Activated T-cell treated with anti-CD3 and anti-CD28 coated beads, Interleukin-2, amount 50 U/mL, for 48 hours (primary cell): ENCODE results near the gene CHSY3.

Source experiments
- DNase-seq, 2 experiments: peaks; one replicate each; pipeline ENCODE4 v3.0.0-alpha.2; 2020

CHSY3 gene

DNA sequence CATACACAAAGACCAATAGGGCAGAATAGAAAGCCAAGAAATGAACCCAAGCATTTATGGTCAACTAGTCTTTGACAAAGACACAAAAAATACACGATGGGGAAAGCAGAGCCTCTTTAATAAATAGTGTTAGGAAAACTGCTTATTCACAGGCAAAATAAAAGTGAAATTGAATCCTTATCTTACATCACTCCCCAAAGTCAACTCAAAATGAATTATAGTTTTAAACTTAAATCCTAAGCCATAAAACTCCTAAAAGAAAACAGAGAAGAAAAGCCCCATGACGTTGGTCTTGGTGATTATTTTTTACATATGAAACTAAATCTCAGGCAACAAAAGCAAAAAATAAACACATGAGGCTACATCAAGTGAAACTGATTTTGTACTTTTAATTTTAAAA, 46.8 kb downstream of the CHSY3 start:
- DNase-seq, result no peak

DNA sequence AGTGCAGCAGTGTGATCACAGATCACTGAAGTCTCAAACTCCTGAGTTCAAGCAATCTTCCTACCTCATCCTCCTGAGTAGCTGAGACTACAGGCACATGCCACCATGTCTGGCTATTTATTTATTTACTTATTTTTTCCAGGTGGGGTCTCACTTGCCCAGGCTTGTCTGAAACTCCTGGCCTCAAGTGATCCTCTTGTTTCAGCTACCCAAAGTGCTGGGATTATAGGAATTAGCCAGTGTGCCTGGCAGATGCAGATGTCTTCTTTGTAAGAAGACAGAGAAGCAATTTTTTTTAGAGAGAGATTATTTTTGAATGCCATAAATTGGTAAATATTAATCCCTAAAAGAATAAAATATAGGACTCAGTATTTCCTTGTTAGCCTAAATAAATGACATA, 54.3 kb downstream of the CHSY3 start:
- no peak for DNase-seq

DNA sequence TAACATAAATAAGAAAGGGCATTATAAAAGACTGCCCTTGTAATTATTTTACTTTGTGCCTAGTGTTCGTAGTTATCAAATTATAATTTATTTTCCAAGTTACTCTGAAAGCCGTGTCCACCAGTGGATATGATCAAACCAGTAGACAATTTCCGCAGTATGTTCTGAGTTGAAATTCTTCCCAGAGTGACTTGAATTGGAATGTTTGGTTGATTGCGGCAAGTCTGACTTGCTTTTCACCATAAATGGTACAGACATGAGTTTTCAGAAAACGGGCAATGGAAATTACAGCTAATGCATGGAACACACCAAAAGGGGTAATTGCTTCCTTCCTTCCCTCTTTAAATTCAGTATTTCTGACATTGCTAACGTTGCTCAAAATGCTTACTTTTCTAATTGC, 56.6 kb downstream of the CHSY3 start:
- no peak for DNase-seq

DNA sequence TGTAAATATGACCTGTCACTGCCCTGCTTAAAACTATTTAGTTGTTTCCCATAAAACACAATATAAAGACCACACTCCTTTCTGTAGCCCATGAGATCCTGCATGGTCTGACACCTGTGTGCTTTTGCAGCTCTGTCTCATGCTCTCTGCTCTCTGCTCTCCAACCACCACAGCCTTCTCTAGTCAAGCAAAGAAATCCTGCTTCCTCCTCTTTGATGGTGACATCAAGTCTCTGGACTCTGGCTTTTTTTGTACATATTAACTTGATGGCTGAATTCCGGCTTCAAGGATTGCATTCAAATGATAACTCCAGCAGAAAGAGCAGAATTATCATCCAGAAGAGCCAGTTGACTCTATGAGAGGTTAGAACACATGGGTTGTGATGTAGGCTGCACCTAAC, 58.2 kb downstream of the CHSY3 start:
- DNase-seq, result no peak

DNA sequence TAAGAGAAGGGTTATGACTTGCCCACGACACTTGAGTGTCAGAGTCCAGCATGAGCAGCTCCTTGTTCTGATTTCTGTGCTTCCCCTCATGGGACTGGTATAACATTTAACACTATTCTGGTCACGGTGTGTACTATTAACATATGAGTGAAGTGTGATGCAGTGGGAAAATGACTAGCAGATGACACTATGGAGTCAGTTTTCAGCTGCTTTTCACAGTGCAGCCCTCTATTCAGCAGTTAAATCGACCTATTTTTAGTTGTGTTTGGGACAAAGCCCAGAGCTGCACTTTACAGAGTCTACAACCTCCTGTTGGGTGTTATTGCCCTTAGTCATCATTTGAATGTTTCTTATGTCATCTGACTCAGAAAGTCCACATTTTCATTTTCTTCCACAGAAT, 59.1 kb downstream of the CHSY3 start:
- no peak for DNase-seq

DNA sequence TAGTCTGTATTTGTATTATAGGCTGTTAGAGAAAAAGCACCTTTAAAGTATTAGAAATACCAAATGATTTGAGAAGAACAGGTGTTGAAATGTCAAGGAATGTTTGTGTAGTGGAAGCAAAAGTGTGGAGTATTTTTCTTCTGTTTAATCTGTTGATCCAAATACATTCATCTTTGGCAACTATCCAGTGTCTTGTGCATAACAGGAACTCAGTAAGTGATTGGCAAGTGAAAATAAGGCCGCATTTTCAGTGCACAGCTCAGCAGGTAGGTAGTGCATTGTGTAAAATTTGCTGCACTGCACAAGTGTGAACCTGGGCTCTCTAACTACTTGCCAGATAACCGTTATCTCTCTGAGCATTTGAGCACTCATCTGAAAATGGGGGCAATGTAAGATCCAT, 61.8 kb downstream of the CHSY3 start:
- no peak for DNase-seq

DNA sequence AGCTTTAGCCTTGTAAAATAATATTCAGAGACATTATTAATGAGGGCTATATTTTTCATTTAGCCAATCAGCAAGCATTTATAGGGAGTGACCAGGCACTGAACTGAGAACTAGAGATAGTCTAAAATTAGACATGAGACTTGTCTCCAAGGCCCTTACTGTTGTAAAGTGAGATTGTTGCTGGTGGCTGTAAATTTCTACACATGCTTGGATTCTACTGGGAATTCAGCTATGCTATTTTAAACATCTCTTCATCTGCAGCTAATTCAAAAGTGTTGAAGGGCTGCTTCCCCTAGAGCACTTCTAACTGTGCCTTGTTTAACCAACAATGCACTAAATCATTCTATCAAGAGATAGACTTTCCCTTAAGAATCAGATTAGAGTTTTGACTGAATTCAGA, 67.4 kb downstream of the CHSY3 start:
- DNase-seq, result no peak

DNA sequence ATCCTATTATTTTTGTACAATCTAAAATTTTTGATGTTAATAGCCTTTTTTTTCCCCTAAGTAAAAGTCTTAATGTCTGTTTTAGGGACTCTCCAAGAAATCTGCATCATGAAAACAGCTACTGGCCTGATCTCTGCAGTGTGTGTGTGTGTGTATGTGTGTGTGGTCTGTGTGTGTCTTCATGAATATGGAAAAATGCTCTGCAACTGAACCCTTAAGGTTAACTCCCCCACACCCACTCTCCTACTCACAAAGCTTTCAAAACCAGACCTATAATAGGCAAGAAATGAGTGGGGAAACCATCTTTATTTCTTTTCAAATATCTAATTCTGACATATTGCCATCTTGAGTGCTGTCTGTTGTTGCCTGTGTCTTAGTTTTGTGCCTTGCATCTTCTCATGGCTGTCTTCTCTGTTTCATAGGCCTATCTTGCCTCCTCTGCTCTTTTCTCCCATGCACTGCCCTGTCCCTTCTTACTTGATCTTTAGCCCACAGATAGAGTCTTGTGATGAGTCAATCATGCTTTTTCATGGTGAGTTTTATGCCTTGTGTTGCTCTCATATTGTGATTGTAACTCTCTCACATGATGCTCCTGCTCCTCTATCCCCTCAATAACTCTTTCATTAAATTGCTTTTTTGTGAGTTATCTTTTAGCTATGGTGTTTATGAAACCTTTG, 68.3 kb downstream of the CHSY3 start:
- no peak for DNase-seq

DNA sequence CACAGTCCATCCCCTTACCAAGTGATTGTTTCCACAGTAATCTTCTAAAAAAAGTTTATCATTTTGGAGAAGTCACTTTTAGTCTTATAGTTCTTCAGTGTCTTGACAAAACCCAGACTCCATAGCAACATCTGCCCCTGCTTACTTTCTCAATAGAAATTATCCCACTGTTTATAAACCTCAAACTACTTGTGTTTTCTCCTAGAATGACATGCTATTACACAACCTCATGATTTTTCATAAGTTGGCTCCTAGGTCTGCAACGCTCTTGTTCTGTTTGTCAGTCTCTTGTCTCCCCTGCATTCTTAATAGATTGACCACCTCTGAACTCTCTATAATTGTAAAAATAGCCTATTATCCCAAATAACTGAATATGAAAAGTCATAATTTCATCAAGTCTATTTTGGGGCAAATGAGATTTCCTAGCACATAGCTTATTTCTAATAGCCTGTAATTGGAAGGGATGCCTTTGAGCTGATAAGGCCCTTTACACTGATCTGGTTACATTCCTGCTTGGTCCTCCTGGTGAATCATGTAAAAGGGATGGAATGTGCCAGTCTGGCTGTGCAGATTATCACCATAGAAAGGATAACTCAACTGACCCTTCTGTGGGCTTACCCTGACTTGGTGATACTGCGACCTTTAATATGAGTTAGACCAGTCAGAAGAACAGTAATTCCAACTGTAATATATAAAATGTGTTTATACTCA, 69.6 kb downstream of the CHSY3 start:
- no peak for DNase-seq

DNA sequence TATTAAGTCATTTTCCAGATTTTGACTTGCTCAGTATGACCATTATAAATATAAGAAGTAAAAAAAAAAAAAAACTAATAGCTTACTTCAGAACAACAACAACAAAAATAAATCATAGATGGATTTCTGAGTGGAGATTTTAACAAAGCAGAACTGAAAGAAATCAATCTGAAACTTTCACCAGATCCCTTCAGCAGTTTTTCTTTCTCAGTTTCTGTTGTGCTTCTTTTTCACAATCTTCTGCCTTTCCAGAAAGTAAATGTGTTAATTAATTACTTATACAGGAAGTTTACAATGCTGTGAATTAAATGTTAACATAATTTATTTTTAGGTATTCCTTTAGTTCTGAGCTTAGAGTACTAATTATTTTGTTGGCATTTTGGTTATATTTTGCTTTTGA, 73.5 kb downstream of the CHSY3 start:
- no peak for DNase-seq

DNA sequence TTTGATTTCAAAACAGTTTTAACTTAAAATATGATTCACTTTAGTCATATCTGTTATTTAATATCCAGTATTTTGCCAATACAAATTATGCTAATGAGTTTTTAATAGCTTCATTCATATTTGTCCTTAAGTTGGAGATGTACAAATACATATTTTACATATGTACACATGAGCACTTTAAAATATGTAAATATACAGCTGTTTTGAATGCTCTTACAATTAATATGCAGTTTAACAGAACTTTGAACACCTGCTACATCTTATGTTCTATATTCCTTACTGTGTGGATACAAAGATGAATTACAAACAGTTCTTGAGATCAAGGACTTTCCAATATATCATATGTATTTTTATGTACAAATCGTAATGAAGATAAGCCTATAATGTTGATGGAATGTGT, 74.0 kb downstream of the CHSY3 start:
- no peak for DNase-seq

DNA sequence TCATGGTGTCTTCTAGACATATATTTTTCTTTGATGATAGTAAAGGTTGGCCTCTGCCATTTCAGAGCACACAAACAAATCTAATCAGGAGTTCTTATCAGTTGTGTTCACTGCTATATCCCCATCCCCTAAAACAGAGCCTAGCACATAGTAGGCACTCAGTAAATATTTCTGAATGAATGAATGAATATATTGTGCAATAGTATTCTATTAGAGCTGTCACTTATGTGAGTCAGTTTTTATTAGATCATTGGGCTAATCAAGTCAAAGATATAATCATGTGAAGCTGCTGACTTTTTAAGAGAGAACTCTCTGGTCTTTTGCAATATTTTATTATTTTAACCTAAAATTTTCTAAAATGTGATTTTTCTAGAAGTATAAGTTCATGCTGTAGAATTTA, 84.2 kb downstream of the CHSY3 start:
- DNase-seq, result no peak

DNA sequence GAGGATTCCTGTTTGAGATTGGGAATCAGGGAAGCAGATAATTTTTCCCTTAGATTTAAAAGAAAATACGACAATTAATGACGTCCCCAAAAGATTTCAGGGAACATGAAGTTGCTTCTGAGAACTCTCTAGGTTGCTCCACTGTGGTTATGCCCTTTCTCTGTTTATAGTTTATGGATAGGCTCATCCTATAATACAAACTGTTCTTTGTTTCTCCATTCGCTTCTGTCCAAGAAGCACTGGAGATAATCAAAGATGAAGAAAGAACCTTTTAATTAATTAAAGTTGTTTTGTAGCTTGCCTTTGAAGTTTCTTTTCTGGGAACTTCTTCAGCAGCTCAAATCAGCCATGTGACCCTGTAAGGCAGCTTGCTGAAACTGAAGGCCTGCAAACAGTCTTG, 87.5 kb downstream of the CHSY3 start:
- DNase-seq, result no peak

DNA sequence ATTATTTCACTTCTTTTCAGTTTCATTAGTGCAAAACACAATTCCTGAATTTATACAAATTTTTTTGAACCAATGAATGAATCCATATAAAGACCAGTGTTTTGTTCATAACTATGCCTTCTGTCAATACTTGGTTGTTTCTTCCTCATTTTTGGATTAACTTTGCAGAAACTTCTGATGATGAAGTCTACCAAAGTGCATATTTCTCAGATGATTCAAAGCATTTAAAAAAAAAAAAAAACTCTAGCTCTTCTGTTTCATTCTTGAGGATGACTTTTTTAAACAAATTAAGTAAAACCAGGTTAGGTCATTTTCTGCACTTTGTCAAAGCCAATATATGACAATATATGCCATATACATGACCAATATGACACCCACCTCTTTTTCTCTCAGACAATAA, 92.6 kb downstream of the CHSY3 start:
- DNase-seq, result no peak

DNA sequence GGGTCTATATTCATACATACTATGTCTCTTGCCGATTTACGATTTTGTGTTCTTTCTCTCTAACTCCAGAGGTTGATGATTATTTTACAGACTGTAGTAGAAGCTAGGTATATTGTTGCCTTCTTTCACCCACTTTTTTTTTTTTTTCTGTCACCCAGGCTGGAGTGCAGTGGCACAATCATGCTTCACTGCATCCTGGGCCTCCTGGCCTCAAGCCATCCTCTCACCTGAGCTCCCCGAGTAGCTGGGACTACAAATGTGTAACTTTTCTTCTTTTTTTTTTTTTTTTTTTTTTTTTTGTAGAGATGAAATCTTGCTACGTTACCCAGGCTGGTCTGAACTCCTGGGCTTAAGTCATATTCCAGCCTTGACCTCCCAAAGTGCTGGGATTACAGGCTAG, 96.2 kb downstream of the CHSY3 start:
- no peak for DNase-seq

DNA sequence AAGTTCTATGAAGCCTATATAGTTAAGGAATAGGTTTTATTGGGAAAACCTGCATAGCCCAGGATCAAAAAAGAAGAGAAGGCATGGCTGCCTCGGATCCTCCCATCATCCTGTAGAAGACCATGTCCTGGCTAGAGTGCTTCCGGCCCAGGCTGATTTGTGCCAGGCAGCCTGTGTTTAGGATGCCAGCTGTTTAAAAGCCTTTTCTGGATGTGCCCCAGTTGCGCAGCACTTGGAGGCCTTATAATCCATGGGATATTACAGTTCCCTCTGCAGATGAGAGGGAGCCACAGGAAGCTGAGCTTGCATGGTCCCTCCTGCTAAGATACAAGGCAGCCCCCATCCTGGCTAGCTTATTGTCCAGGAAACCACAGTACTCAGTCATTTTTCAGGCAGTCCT, 97.9 kb downstream of the CHSY3 start:
- no peak for DNase-seq

DNA sequence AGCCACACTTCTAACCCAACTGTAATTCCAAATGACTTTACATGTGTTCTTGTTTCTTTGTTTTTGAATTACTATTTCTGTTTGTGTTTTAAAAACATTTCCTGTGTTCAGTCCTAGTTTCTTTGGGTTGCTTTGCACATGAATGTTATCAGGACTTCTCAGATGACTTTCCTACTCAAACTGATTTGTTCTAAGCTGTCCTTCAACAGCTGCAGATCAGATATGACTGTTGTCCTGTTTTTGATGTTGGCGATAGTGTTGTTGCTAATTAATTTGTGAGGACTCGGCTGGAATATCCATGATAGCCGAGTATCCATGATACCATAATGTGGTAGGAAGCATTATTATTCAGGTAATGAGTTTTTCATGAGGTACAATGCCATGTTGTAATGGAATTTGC, 98.6 kb downstream of the CHSY3 start:
- no peak for DNase-seq

DNA sequence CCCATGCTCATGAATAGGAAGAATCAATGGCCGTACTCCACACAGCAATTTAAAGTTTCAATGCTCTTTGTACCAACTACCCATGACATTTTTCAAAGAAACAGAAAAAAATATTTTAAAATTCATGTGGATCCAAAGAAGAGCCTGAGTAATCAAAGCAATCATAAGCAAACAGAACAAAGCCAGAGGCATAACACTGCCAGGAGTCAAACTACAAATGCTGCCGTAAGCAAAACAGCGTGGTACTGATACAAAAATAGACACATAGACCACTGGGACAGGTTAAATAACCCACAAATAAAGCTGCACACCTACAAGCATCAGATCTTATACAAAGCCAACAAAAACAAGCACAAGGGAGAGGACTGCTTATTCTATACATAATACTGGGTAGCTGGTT, 107.7 kb downstream of the CHSY3 start:
- no peak for DNase-seq

DNA sequence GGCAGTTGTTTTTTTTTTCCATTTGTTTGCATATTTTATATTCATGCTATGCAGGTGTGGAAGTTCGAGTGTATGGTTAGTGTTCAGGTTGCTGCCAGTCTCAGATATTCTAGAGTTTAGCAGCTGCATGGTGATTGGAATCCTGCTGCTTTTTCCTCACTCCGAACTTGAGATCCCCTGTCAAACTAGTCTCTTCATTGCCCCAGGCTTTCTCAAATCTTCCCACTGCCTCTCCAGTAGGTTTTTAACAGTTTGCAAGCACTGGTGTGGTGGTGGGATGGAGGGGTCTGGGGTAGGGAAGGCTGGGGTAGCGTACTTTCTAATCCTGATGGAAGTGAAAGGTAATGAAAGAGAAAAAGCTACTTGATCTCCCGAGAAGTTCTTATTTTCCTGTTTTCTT, 112.9 kb downstream of the CHSY3 start:
- no peak for DNase-seq

DNA sequence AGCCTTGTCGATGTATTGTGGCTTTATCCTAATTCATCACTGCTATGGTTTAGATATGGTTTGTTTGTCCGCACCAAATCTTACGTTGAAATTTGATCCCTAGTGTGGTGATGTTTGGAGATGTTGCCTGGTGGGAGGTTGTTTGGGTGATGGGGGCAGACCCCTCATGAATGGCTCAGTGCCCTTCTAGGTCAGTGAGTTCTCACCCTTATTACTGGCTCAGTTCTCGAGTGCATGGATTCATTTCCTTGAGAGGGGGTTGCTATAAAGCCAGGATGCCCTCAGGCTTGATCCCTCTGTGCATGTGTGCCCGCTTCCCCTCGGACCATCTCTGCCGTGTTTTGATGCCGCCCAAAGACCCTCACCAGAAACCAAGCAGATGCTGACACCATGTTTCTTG, 114.4 kb downstream of the CHSY3 start:
- DNase-seq, result no peak

DNA sequence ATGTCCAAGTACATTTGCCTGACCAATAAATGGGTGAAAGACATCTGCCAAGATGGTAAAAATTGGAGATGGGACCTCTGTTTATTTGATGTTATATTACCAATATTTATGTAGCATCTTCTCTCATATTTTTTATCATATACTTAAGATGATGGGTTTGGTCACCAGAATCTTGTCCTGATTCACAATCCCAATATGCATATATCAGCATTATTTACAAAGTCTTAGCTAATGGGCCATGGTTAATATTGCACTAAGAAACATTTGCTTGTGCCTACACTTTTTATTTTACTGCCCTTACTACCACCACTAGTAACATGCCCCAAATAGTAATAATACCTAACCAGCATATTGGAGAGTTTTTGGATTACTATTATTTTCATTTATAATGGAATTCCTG, 116.7 kb downstream of the CHSY3 start:
- no peak for DNase-seq

DNA sequence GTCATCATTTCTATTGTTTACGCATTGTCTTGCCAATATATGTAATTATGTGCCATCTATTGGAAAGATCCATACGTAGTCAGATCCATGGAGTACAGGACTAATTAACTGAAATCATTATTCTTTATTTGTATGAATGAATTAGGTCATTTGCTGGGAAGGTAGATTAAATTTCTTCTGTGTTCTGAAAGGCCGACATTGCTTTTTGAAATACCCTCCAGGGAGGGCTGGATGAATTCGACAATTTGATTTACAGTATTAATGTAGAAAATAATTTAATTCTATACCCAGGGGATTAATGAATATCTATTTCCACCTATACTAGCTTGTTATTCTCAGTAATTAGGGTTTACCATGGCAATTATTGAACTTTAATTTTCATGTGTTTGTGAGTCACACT, 117.6 kb downstream of the CHSY3 start:
- DNase-seq, result no peak

DNA sequence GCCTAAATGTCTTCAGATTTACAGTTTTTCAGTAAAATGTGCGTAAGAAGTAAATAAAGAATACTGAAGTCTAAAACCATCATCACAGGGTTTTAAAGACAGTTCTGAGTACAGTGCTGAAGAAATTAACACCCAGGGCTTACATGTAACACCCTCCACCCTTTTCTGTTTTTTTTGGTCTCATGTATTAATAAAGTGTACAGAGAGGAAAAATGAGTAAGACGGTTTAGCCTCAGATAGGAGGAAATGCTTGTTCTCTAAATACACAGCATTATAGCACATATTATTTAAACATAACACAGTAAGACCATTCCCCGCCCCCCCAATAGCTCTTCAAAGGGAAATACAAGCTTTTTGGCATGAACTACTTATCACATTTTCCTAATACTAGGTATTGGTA, 119.3 kb downstream of the CHSY3 start:
- no peak for DNase-seq

DNA sequence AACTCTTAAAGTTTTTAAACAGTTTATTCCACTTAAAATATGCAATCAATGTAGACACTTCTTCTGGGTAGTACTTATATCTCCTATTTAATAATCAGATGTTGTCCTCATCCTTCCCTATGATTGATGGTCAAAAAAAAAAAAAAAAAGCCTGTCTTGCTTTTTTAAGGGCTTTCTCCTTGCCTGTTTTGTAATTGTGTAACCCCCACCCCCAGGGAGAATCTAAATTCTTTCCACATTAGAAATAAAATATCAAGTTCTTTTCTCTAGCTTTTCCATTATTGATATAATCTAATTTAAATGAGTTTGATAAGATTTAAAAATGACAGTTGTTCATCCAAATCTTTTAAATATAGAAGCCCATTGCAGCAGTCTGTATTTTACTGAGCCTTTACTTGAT, 119.7 kb downstream of the CHSY3 start:
- DNase-seq, result no peak

DNA sequence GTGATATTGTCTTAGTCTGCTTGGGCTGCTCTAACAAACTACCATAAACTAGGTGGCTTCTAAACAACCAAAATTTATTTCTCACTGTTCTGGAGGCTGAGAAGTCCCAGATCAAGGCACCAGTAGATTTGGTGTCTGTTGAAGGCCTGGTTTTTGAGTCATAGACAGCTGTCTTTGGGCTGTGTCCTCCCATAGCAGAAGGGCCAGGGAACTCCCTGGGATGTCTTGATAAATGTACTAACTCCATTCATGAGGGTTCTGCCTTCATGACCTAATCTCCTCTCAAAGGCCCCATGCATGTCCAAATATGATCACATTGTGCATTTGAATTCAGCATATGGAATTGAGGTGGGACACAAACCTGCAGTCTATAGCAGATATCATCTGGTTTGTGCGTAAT, 121.2 kb downstream of the CHSY3 start:
- DNase-seq, result no peak
